Muscle layer of duodenum (tissue), 2 donors: Measurements from ENCODE around the gene BHLHE41.

ENCODE experiments used
- H3K27ac ChIP-seq: one replicate; pipeline ENCODE4 v1.7.0; 2013; ENCODE audit warnings: mild to moderate bottlenecking, low read length
- H3K27me3 ChIP-seq: one replicate; pipeline ENCODE4 v1.7.0; 2013; ENCODE audit warnings: low read depth, mild to moderate bottlenecking, control low read depth, low read length
- H3K36me3 ChIP-seq, 2 donors: one replicate each; pipeline ENCODE4 v1.7.0; 2013; ENCODE audit warnings: low read length in 2 of 2, control low read depth in 1 of 2, mild to moderate bottlenecking in 1 of 2; ENCODE audit not compliant: insufficient read depth in 2 of 2, control insufficient read depth in 1 of 2
- H3K4me1 ChIP-seq, 2 donors: one replicate each; pipeline ENCODE4 v1.7.0; 2013; ENCODE audit warnings: low read length in 2 of 2, mild to moderate bottlenecking in 2 of 2, control low read depth in 1 of 2, moderate library complexity in 1 of 2; ENCODE audit not compliant: insufficient read depth in 2 of 2, control insufficient read depth in 1 of 2
- H3K4me3 ChIP-seq, 2 donors: one replicate each; pipeline ENCODE4 v1.7.0; 2013; ENCODE audit warnings: low read length in 2 of 2, low read depth in 1 of 2, mild to moderate bottlenecking in 1 of 2
- H3K9me3 ChIP-seq, 2 donors: one replicate each; pipeline ENCODE4 v1.7.0; 2013; ENCODE audit warnings: low read length in 2 of 2, control low read depth in 1 of 2, mild to moderate bottlenecking in 1 of 2; ENCODE audit not compliant: control insufficient read depth in 1 of 2
- donor health status: healthy.

Gene BHLHE41

DNA sequence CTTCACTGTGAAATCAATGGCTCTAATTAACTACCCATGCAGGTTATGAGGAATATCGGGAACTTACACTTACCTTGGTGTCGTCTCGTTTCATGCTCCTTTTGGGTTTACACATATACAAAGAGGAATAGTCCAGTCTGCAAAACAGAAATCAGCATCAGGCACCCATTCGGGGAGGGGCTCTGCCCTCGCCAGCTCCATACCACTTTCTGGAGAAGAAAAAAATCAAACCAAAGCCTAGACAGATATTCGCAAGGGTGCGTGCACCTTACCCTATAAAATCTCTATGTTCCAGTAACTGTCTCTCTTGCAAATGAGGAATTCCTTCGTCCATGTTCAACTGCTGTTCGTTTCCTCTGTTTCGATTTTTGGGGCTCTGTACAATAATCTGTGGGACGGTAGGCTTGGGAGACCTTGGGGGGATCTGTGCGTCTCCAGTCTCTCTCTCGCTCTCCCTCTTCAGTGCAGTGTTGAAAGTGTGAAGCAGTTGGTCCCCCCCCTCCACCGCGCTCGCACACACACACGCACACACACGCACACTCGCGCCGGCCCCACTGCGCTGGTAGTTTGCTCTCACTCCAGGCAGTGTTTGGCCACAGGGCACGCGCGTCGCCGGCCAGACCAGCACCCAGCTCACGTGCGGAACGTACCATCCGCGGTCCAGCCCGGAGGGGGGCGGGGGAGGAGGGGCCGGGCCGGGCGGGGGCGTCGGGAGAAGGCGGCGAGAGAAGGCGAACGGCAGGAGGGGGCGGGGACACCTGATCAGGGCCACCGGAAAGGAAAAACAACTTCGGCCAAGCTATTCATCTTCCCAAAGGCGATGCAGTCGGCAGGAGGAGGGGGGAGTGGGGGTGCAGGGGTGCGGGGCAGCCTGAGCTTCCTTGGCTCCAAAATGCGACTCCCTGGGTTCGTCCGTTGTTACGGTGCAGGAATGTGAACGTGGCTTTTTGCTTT, at the start of gene BHLHE41:
Gene BHLHE41 (minus strand): TSS at position 592 of the 954 bp plus-strand sequence. CDS start 258 bp downstream, at position 334.
- Histone ChIP-seq H3K27ac (peak within 1 kb of the TSS; percentile 89), H3K4me1 (peaks cover 8 to 14% of the 10 kb centered on the region in 2 donors), H3K4me3 (peak within 1 kb of the TSS; percentile 66 to 87), H3K36me3 (no peaks in the 10 kb centered on the region), H3K9me3 (no peaks in the 10 kb centered on the region), H3K27me3 (peaks cover 21% of the 10 kb centered on the region)

DNA sequence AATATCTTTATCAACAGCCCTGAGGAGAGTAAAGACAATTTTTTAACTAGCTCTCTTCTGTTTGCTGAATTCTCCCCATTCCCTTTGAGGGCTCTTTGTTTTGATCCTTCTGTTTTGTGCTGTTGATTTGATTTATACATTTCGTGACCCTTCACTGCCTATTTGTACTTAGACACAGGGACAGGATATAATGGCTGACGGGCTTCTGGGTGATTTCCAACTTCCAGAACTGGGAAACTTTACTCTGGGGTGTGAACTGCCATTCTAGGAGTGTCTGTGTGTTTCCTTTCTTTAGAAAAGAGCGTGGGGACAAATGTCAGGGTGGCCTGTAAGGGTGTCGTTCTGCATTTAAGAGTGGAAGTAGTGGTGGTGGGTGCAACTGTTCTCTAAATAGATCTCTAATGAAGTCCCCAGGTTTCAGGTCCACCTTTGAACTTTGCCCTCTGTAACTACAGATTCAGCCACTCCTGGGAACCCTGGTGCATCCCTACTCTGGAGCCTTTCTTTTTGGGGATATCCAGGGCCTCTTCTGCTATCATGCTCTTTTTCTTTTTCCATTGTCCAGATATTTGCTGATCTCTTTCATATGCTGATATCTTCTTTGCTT, 48.2 kb upstream of the BHLHE41 start:
- H3K4me1 ChIP-seq: no peaks in the 10 kb centered on the region
- no peaks in the 10 kb centered on the region for H3K36me3 ChIP-seq
- H3K4me3 ChIP-seq: no peak overlapping the region
- no peaks in the 10 kb centered on the region for H3K9me3 ChIP-seq
- H3K27ac ChIP-seq: no peak overlapping the region
- H3K27me3 ChIP-seq: no peaks in the 10 kb centered on the region

DNA sequence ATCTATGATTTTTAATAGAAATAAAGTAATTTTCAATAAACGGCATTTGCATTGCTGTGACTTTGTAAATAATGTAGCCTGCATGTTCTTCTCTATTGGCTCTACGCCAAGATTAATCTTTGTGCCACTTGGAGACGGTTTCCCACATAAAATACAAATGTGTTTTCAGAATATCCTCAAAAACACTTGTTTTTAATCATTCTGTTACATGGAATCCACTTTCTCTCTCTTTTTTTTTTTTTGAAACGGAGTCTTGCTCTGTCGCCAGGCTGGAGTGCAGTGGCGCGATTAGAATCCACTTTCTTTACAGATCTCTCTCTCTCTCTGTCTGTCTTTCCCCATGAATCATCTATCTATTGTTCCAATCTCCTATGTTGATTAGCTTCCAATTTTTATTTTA, 47.7 kb upstream of the BHLHE41 start:
- no peak overlapping the region for H3K27ac ChIP-seq
- no peaks in the 10 kb centered on the region for H3K9me3 ChIP-seq
- no peak overlapping the region for H3K4me3 ChIP-seq
- no peaks in the 10 kb centered on the region for H3K27me3 ChIP-seq
- H3K4me1 ChIP-seq: no peaks in the 10 kb centered on the region
- no peaks in the 10 kb centered on the region for H3K36me3 ChIP-seq

DNA sequence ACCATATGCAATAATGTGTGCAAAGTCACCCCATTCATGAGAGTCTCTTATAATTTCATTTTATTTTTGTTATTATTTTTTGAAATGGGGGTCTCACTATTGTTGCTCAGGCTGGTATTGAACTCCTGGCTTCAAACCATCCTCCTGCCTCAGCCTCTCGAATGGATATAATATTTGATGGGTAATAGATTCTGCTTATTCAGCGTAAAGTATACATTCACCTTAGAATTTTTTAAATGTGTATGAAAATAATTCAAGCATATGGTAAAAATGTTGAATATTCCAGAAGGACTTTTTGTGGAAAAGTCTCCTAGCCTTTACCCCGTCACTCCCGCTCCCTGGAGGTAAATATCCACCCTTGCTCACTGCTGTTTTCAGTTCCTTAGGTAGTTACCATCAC, 47.2 kb upstream of the BHLHE41 start:
- no peak overlapping the region for H3K27ac ChIP-seq
- H3K36me3 ChIP-seq: no peaks in the 10 kb centered on the region
- H3K27me3 ChIP-seq: no peaks in the 10 kb centered on the region
- H3K4me1 ChIP-seq: no peaks in the 10 kb centered on the region
- no peak overlapping the region for H3K4me3 ChIP-seq
- no peaks in the 10 kb centered on the region for H3K9me3 ChIP-seq

DNA sequence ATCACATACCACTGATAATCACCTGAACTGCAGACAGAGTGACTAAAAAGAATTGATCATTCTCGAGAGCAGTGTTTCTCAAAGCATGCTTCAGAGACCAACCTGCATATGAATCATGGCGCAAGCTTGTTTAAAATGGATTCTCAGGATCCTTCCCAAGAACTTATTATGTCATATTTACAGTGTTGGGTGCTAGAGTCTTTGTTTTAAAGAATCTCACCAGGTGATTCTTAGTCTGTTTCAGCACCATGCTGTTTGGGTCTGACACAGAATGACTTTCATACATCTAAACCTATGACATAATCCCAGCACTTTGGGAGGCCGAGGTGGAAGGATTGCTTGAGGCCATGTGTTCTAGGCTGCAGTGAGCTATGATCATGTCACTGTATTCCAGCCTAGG, 39.3 kb upstream of the BHLHE41 start:
- Histone ChIP-seq H3K27ac (no peak overlapping the region), H3K4me1 (no peaks in the 10 kb centered on the region), H3K36me3 (no peaks in the 10 kb centered on the region), H3K27me3 (no peaks in the 10 kb centered on the region), H3K9me3 (no peaks in the 10 kb centered on the region), H3K4me3 (no peak overlapping the region)

DNA sequence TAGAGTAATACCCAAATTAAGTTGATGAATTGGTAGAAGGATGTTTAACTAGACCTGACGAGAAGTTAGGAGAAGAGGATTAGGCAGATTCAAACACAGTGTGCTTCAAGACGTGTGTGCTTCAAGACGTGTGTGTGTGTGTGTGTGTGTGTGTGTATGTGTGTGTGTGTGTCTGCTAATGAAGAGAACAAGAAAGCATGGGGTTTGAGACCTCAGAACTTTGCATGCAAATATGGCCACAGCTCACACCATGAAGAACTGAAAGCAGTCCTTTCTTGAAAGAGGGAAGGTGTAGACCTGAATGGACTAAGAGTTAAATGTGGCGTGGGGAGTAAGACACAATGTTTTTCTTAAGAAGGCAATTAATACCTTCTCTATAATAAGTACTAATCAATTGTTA, 38.1 kb upstream of the BHLHE41 start:
- Histone ChIP-seq H3K27ac (no peak overlapping the region), H3K9me3 (no peaks in the 10 kb centered on the region), H3K36me3 (no peaks in the 10 kb centered on the region), H3K27me3 (no peaks in the 10 kb centered on the region), H3K4me3 (no peak overlapping the region), H3K4me1 (no peaks in the 10 kb centered on the region)

DNA sequence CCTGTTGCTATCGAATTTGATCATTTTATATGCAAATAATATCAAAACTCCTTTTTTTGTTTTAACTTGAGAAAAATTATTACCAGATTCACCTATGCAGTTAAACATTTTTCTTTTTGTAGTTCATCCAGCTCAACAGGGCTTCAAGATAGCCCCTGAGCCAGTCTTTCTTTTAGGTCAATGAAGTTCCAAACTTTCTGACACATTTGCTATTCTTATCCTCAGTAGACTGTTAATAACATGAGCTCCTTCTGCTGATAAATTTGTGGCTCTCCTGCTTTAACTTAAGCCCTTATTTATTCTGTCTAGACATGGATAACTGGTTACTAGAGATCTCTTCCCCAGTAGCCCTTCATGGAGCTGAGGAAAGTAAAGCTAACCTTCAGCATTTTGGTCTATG, 37.3 kb upstream of the BHLHE41 start:
- Histone ChIP-seq H3K9me3 (no peaks in the 10 kb centered on the region), H3K4me3 (no peak overlapping the region), H3K4me1 (no peaks in the 10 kb centered on the region), H3K36me3 (no peaks in the 10 kb centered on the region), H3K27ac (no peak overlapping the region), H3K27me3 (no peaks in the 10 kb centered on the region)

DNA sequence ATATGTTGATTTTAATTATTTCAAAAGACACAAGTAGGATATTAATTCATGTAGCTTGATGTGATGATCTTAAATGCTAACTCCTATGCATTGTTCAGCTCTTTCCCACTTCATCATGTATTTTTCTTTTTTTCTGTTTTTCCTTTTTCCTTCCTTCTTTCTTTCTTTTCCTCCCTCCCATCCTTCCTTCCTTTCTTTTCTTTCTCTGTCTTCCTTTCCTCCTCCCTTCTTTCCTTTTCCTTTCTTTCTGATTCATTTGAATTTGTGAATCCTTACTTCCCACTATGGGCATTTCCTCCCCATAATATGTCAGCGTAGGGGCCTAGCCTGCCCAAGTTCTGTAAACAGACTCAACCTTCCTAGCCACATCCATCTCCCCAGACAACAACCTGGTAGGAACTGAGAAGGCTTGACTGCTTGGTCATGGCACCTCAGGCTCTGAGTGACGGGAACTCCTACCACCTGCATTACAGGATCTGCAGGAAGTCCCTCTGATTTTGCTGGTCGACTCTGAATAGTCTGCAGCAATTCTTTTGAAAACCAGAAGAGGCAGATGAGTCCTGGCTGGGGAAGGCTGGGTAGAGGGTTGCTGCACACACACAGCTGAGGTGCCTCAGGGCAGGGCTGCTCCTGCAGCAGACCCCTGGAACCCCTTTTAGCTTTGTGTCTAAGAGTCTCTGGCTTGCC, 33.4 kb upstream of the BHLHE41 start:
- no peak overlapping the region for H3K27ac ChIP-seq
- no peaks in the 10 kb centered on the region for H3K9me3 ChIP-seq
- H3K27me3 ChIP-seq: no peaks in the 10 kb centered on the region
- no peak overlapping the region for H3K4me3 ChIP-seq
- H3K4me1 ChIP-seq: peaks cover 0 to 4% of the 10 kb centered on the region in 2 donors
- H3K36me3 ChIP-seq: no peaks in the 10 kb centered on the region

DNA sequence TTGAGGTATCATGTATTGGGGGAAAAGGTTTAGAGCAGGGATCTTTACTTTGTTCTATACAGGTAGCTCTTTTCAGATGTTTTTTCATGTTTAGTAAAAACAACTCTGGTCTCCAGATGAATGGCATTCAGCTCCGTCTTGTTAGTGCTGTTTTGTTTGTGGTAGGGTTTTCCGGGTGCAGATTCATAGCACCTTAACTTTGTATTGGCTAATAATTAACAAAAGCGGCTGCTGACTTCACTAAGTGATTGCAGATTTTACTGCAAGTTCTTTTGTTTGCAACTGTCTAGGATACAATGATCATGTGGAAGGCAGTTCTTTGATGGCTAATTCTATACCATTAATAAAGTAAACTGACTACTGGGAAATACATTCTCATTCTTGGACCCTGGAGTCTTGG, 32.2 kb upstream of the BHLHE41 start:
- no peaks in the 10 kb centered on the region for H3K9me3 ChIP-seq
- peaks cover 0 to 4% of the 10 kb centered on the region in 2 donors for H3K4me1 ChIP-seq
- H3K4me3 ChIP-seq: no peak overlapping the region
- no peaks in the 10 kb centered on the region for H3K36me3 ChIP-seq
- H3K27ac ChIP-seq: no peak overlapping the region
- no peaks in the 10 kb centered on the region for H3K27me3 ChIP-seq

DNA sequence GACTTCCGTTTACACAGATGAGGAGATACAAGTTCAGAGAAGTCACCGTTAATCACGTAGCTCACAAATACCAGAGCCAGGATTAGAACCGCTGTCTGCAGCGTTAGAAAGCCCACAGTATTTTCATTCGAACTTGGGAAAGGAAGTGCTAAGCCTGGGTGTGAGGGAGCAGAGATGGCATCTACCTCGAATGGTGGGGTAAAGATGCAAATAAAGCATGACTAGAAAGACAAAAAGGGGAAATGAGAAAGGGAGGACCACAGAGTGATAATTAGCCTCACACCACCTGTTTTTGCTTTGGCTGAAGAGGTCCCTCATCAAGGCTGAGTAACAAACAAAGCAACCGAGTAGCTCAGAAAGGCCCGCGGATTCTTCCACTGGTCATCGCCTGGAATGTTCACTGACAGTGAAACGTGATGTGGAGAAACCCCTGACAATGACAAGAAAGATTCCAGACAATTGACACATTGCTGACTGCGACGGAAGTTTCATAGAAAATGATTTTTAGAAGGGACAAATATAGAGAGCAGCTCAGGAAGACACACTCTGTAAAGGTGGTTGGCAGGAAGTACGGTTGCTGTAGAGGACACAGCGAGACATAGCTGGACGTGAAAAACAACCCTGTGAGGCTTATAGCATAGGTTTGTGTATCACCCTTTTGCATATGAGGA, 31.5 kb upstream of the BHLHE41 start:
- no peak overlapping the region for H3K4me3 ChIP-seq
- no peaks in the 10 kb centered on the region for H3K36me3 ChIP-seq
- no peaks in the 10 kb centered on the region for H3K27me3 ChIP-seq
- peaks cover 3 to 4% of the 10 kb centered on the region in 2 donors for H3K4me1 ChIP-seq
- no peaks in the 10 kb centered on the region for H3K9me3 ChIP-seq
- no peak overlapping the region for H3K27ac ChIP-seq
